H1 (cell line): ENCODE measurements around the gene CCDC117. TPM values are rescaled to one million over a fixed set of nuclear protein-coding genes. Genes with fewer than 3 reads are reported as not detected.

Experiments
- ATF3 ChIP-seq: IDR thresholded peaks from 2 replicates; pipeline ENCODE4 v1.6.1; 2011; ENCODE audit warnings: low read depth, mild to moderate bottlenecking, low read length; ENCODE audit not compliant: insufficient read depth
- BCL11A ChIP-seq, 2 experiments: IDR thresholded peaks; one replicate each; pipeline ENCODE4 v1.6.1; 2011; ENCODE audit warnings: low read depth in 2 of 2, low read length in 2 of 2, mild to moderate bottlenecking in 2 of 2
- GABPA ChIP-seq: IDR thresholded peaks from 2 replicates; pipeline ENCODE4 v1.6.1; 2011; ENCODE audit warnings: mild to moderate bottlenecking, low read length, moderate library complexity, borderline replicate concordance; ENCODE audit not compliant: insufficient read depth
- RNF2 ChIP-seq: fragments of 200-900, 300-1000 bp; sonication (generic); IDR thresholded peaks from 2 replicates; pipeline ENCODE4 v1.7.1; 2016; ENCODE audit warnings: borderline replicate concordance, low read depth, mild to moderate bottlenecking, antibody characterized with exemption, low read length; ENCODE audit not compliant: poor library complexity, severe bottlenecking; ENCODE audit errors: missing control alignments
- polyA plus RNA-seq, 7 experiments: library from polyadenylated mRNA; depleted of rRNA in 3 of 7; stranded (reverse) in 5 of 7; unstranded in 2 of 7; fragments of >200 nt in 5 of 7; fragments of 200-250 nt in 2 of 7; gene quantifications; 1 replicate in 5 of 7; 2 replicates in 1 of 7; 4 replicates in 1 of 7; pipeline versions ENCODE4 v1.2.1 to v1.2.3, GENCODE V29; 2011 to 2013; ENCODE audit warnings: missing spikeins in 2 of 7, mixed read lengths in 2 of 7
- total RNA-seq: library from RNA; stranded (reverse); fragmentation: NEBNext Ultra II Directional; extraction: Animal tissue kit (Norgen Biotek cat#: 25700); gene quantifications from 2 replicates; pipeline ENCODE4 v1.2.1, GENCODE V29; 2021

The CCDC117 gene
- total and polyA plus RNA-seq, 2 of the 8 experiments (the other 6 are each of a cell fraction or from before 2014, with no cell fraction given): 9.1 to 43.1 TPM

GRCh38 chr22:28793976-28794584 lies 21.6 kb downstream of the CCDC117 start (continued):
- no peak for TF ChIP-seq RNF2
- TF ChIP-seq GABPA: no peak
- no peak for TF ChIP-seq ATF3
- TF ChIP-seq BCL11A (IDR thresholded peaks at IDR 0.05; ENCODE audit: low read depth in 2 of 2, low read length in 2 of 2): no peak
- TF ChIP-seq, all 59 proteins: peak for 0
